Measurements from ENCODE around the gene ORMDL2.

- no peak for TF ChIP-seq REST (IDR thresholded peaks at IDR 0.05; ENCODE audit: low read depth, low read length)
- no peak for TF ChIP-seq POLR2AphosphoS5 (IDR thresholded peaks at IDR 0.05; ENCODE audit: low read length)
- TF ChIP-seq YY1 (IDR thresholded peaks at IDR 0.05; ENCODE audit: low read depth, low read length): no peak
- TF ChIP-seq PAX8 (IDR thresholded peaks at IDR 0.05): no peak
- TF ChIP-seq CHD4 (IDR thresholded peaks at IDR 0.05): no peak
Observed at GRCh38 chr12:55833056-55833455, 15.2 kb downstream of the ORMDL2 start.

All from GM12878 (cell line).